Epithelial cell of proximal tubule (primary cell): ENCODE results near the gene NEMP1. TPM values are rescaled to one million over a fixed set of nuclear protein-coding genes. Genes with fewer than 3 reads are reported as not detected.

ENCODE experiments used
- DNase-seq: peaks from one replicate; pipeline ENCODE4 v3.0.0-alpha.2; 2011; ENCODE audit warnings: low read depth
- H3K4me3 ChIP-seq: 2 replicates; pipeline ENCODE4 v1.5.1; 2011; ENCODE audit warnings: low read depth, mild to moderate bottlenecking, low read length
- total RNA-seq: library from RNA; depleted of rRNA; stranded (reverse); fragments of >200 nt; gene quantifications from 2 replicates; pipeline ENCODE4 v1.2.3, GENCODE V29; 2015
- TF ChIP-seq, protein P1 (sequence below): conservative IDR thresholded peaks from 2 replicates; pipeline ENCODE4 v1.5.1; 2012; ENCODE audit warnings: low read depth, mild to moderate bottlenecking, low read length

Gene NEMP1
- total RNA-seq, 1 donor from 2014 or later = 15.7 TPM

- DNase-seq = no peak
- H3K4me3 ChIP-seq = no peak overlapping the region
- TF ChIP-seq, protein P1, sequence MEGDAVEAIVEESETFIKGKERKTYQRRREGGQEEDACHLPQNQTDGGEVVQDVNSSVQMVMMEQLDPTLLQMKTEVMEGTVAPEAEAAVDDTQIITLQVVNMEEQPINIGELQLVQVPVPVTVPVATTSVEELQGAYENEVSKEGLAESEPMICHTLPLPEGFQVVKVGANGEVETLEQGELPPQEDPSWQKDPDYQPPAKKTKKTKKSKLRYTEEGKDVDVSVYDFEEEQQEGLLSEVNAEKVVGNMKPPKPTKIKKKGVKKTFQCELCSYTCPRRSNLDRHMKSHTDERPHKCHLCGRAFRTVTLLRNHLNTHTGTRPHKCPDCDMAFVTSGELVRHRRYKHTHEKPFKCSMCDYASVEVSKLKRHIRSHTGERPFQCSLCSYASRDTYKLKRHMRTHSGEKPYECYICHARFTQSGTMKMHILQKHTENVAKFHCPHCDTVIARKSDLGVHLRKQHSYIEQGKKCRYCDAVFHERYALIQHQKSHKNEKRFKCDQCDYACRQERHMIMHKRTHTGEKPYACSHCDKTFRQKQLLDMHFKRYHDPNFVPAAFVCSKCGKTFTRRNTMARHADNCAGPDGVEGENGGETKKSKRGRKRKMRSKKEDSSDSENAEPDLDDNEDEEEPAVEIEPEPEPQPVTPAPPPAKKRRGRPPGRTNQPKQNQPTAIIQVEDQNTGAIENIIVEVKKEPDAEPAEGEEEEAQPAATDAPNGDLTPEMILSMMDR = no peak
These were observed 29.5 kb downstream of the NEMP1 start for GRCh38 chr12:57049119-57049446.

DNA sequence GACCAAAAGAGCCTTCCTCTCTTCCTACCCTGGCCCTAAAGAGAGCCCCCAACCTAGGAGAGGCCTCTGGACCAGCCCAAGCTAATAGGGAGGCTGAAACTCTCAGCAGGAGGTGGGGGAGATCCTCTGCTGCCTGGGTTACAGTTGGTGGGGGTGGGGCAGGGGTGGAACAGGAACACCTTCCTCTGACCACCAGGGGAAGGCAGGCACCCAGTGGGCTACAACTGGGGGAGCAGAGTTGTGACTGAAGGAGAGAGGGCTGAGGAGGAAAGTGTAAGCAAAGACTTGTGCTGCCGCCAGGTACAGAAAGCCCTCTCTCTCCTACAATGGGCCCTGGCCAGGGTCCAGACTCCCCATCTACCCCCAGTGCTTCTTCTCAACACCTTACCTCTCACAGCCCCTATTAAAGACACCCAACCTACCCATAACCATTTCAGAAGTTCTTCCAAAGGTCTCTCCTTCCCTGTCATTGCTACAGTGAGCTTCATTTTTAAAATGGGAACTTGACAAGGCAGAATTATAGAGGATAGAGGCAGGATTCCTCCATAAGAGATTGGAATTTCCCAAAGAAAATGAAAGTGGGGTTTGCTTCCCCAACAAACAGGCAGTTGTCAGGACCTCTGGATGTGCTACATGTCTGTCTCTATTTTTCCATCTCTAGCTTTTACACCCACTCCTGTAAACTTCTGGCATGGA is 30.0 kb downstream of the NEMP1 start:
- TF ChIP-seq, protein P1 = no peak
- no peak overlapping the region for H3K4me3 ChIP-seq
- no peak for DNase-seq

- TF ChIP-seq, protein P1 = no peak
These were observed 30.6 kb downstream of the NEMP1 start for GRCh38 chr12:57047981-57048380.

GRCh38 chr12:57046947-57047890 is 31.4 kb downstream of the NEMP1 start:
- H3K4me3 ChIP-seq = no peak overlapping the region
- TF ChIP-seq, protein P1 = no peak
- no peak for DNase-seq

More at GRCh38 chr12:57047981-57048380, 30.6 kb downstream of the NEMP1 start:
- no peak for DNase-seq
- H3K4me3 ChIP-seq = no peak overlapping the region

- H3K4me3 ChIP-seq = no peak overlapping the region
- TF ChIP-seq, protein P1 = no peak
- no peak for DNase-seq
These were observed 32.4 kb downstream of the NEMP1 start for GRCh38 chr12:57046086-57046791.

DNA sequence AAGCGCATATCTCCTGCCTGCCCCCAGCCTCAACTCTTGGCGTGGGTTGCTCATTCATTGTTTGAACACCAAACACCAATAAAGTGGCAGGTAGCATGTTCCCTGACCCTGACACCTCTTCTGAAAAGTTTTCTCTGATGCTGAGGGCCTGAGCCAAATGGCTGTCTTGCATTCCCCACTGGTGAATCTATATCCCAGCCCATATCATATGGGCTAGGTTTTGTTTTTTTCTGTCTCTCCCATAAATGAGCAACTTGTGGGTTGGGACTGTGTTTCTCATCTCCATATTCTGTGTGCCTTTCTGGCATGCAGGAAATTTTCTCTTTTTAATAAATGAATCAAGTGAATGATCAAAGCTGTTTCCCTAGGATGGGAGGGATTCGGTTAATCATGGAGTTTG is 33.7 kb downstream of the NEMP1 start:
- TF ChIP-seq, protein P1 = no peak
- H3K4me3 ChIP-seq = no peak overlapping the region
- DNase-seq = no peak
